Medulla oblongata (tissue), 1 donor: ENCODE results near the gene SLC25A28.
"Not testable (repeated sequence)": the region's sequence is repeated elsewhere in the genome, so short reads cannot be mapped to it uniquely, and the experiment has no call there.

Source experiments
- DNase-seq: peaks from one replicate; pipeline ENCODE4 v3.0.0-alpha.2; 2015; ENCODE audit errors: extremely low spot score

SLC25A28 gene

DNA sequence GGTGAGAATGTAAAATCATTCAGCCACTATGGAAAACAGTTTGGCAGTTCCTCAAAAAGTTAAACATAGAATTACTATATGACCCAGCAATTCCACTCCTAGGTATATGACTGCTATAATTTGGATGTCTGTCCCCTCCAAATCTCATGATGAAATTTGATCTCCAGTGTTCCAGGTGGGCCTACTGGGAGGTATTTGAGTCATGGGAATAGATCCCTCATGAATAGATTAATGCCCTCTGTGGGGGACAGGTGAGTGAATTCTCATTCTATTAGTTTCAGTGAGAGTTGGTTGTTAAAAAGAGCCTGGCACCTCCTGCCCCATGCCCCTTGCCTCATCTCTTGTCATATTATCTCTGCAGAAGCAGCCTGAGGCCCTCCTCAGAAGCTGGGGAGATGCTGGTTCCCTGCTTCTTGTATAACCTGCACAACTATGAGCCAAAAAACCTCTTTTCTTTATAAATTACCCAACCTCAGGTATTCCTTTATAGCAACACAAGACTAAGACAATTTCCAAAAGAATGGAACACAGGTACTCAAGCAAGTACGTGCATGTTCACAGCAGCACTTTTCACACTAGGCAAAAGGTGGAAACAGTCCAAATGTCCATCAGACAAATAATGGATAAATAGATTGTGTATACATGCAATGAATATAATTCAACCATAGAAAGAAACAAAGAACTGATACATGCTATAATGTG lies 8.8 kb upstream of the SLC25A28 start:
- DNase-seq, result no peak

DNA sequence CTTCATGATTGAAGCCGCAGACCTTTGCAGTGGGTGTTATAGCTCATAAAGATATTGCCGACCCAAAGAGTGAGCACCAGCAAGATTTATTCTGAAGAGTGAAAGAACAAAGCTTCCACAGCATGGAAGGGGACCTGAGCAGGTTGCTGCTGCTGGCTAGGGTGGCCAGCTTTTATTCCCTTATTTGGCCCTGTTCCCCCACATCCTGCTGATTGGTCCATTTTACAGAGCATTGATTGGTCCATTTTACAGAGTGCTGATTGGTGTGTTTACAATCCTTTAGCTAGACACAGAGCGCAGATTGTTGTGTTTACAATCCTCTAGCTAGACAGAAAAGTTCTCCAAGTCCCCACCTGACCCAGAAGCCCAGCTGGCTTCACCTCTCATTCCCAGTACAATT lies 4.9 kb upstream of the SLC25A28 start:
- DNase-seq, result not testable (repeated sequence)

- no peak for DNase-seq
These were observed 3.7 kb upstream of the SLC25A28 start for GRCh38 chr10:99623919-99624318.

- no peak for DNase-seq
These were observed 1.4 kb upstream of the SLC25A28 start for GRCh38 chr10:99621454-99622251.

DNA sequence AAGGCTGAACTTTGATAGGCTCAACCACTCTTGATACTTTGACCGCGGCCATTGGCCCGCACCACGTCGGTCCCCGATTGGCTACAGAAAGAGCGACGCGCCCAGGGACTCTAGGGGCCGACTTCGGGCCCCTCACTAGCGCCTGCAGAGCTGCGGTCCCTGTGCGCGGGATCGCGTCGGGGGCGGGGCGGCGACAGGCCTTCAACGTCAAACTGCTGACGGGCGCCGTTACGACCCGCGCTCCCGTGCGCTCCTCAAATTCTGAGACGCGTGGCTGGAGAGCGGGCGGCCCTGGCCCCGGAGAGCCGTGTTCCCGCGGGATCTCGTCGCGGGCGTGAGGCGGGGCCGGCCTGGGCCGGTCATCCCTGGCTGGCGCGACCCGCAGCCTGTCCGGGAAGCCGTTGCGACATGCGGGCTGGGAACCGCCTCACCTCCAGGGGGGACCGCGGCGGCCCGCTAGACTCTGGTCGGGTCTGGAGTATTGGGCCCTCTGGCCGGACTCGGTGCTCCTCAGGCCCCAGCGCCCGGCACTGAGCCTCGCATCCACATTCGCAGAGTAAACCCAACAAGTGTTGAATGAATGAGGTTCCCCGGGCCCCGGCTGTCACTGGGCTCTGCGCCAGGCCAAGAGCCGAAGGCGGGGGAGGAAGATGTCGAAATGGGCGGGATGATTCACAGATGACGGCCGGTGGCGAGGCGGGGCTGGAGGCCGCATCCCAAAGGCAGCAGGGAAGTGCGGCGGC lies 643 bp upstream of the SLC25A28 start:
- peak; percentile 92 for DNase-seq

DNA sequence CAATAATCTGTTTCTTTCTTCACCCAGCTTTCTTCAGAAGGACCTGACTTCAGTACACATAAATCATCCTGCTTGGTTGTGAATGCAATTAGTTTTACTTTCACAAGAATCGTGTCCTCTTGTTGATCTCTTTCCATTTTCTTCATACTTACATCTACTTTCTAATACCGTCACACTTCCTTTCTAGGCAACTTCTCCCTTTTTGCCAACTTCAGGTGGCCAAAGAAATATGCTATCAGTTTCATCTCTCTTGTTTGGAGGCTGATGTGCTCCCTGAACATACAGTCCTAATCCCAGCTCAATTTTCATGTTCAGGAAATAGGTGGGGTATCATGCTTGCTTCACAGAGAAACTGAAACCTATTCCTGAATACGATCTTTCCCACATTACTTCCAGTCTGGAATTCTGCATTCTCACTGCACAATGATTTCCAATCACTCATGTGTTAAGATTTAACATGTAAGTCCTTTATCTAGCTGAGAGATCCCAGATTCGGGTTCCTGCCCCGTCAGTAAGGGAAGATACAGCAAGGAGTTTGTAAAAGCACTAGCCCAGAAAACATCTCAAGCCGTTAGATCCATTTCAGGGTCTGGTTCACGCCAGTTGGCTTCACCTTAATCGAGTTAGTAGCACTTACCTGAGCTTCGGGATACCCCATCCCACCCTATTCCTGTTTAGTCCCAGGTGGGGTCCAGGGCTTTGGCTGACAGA lies 994 bp downstream of the SLC25A28 start:
- DNase-seq, result no peak

- no peak for DNase-seq
These were observed 2.5 kb downstream of the SLC25A28 start for GRCh38 chr10:99617696-99618095.

GRCh38 chr10:99615426-99615825 lies 4.8 kb downstream of the SLC25A28 start:
- no peak for DNase-seq

DNA sequence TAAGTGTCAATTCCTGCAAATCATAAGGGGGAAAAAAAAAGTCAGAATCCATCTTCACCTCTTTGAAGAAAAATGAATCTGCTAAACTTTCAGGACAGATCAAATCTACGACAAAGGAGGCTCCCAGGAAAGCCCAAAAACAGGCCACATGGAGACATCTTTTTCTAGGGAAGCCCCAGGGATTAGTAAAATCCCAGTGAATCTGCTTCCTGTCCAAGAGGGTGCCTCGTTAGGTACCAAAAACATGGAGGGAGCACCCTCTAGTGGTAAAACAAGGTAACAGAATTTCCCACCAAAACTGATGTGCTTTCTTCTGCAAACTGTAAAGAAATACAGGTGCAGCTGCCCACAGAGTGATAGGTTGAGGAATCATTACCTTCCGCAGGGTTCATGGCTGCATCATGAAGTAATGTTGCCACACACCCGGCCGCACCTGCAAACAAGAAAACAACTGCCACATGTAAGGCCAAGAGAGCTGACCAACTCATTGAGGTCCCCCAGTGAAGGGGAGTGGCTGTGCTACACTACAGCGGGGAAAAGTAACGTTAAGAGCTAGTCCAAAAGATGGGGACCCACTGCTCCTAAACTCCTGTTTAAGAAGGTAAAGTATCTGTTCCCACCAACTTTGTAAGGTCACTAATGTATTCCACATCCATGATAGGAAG lies 7.9 kb downstream of the SLC25A28 start:
- DNase-seq, result peak; percentile 74

DNA sequence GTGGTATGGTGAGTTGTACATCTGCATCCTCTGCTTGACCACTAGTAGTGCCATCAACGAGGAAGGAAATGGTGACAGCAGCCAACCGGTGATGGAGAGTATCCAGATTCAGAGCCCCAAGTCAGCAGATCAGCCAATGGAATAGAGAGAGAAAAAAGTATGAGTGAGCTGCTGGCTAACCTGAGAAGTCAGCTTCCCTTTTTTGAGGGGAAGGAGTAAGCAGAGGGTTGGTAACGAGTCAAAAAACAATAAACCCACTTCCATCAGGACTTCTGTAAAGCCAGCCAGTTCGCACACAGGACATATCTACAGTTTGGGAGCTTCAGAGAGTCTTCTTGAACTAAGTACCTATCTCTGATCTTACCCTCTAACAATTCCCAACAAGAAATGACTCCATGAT lies 8.9 kb downstream of the SLC25A28 start:
- no peak for DNase-seq

- no peak for DNase-seq
These were observed 10.0 kb downstream of the SLC25A28 start for GRCh38 chr10:99610221-99610620.

GRCh38 chr10:99609186-99609585 lies 11.1 kb downstream of the SLC25A28 start:
- no peak for DNase-seq

DNA sequence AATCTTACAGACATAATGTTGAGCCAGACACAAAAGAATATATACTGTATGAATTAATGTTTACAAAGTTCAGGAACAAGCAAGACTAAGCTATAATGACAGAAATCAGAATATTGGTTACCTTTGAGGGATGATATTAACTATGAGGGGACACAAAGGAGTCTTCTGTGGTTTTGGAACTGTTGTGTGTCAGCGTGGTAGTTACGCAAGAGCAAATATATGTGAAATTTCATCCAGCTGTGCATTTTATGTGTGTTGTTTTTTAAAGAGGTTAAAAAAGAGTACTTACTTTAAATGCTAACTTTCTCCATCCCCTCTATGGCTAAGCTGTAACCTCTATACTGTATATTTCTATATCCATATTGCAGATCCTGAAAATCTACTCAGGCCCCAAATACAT lies 14.9 kb downstream of the SLC25A28 start:
- DNase-seq, result no peak

- DNase-seq, result no peak
These were observed 15.4 kb downstream of the SLC25A28 start for GRCh38 chr10:99604862-99605261.

DNA sequence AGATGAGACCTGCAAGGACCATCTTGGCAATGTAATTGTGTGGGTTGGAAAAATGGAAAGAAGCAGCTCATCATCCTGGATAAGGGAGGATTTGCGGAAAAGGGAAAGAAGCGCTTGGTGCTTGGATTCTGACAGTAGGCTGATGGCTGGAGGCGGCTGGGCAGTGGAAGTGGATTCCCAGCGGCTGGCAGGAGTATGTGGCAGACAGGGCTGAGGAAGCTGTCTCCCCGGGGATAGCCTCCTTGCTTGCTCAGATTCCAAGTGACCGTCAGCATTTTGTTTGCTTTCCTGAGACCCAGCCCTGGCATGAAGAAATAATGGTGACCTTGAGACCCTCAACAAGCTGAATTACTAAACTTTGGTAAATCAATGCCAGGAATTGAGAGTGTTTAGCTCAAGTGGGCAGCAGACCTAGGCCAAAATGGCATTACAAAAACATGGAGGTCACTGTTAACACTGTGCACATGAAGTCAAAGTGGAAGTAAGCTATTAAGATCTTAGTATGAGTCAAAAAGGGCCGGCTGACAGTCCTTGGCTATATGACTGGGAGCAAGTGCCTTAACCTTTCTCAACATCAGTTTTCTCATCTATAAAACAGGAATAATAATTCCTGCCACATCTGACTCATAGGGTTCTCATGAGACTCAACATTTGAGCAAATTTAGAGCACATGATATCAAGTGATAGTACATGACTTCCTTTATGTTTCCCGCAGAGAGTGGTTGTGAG lies 21.3 kb downstream of the SLC25A28 start:
- DNase-seq, result no peak

GRCh38 chr10:99598011-99598410 lies 22.2 kb downstream of the SLC25A28 start:
- no peak for DNase-seq

DNA sequence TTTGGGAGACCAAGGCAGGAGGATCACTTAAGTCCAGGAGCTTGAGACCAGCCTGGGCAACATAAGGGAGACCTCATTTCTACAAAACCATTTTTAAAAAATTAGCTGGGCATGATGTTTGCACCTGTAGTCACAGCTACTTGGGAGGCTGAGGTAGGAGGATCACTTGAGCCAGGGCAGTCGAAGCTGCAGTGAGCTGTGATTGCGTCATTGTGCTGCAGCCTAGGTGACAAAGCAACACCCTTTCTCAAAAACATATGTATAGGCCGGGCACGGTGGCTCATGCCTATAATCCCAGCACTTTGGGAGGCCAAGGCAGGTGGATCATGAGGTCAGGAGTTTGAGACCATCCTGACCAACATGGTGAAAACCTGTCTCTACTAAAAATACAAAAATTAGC lies 23.5 kb downstream of the SLC25A28 start:
- not testable (repeated sequence) for DNase-seq

DNA sequence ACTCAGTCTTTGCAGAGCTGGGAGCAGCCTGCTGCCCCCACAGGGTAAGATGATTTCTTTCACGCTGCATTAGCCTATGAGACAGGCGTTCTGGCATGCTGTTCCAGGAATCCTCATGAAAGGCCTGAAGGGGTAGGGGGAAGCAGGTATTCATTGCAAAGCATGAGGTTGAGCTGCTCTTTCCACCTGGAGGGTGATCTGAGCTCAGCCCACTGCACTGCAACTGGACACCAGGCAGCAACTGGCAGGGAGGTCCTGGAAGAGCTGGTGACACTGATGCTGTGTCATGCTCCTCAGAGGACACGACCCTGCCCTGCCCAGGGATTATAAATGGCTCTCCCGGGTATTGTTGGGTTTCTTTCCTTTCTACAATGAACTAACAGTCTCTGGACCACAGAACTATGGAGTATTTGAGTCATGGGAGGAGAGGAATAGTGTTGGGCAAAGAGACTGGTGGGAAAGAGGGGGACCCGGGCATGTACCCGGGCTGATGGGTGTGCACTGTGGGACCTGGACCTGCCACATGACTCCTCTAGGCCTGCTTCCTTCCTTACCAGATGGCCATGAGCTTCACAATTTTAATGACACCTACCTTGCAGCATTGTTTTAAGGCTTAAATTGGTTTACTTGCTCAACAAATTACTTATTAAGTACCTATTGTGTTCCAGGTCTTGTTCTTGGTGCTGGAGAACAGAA lies 24.3 kb downstream of the SLC25A28 start:
- DNase-seq, result no peak

DNA sequence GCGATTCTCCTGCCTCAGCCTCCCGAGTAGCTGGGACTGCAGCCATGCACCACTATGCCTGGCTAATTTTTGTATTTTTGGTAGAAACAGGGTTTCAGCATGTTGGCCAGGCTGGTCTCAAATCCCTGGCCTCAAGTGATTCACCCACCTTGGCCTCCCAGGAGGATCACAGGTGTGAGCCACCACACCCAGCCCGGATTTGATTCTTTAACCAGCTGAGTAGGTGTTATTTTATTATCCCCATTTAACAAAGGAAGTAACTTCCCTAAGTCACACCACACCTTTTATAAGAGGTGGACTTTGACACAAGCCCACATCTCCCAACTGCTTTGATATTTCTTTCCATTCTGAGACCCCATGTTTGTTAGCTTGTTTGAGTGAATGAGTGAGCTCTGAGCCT lies 25.0 kb downstream of the SLC25A28 start:
- DNase-seq, result no peak

GRCh38 chr10:99593312-99593711 lies 26.9 kb downstream of the SLC25A28 start:
- DNase-seq, result no peak
